ENCODE data around the gene MLF1.

The MLF1 gene

GRCh38 chr3:158570999-158571702, at the start of gene MLF1:
Gene MLF1 (plus strand): TSS chr3:158571194. CDS start chr3:158571301, 107 bp downstream.
- H3K4me3 ChIP-seq (ENCODE audit: low read length) = peak within 1 kb of the TSS; percentile 78
- no peak for TF ChIP-seq CTCF (IDR thresholded peaks at IDR 0.05; ENCODE audit: insufficient read depth, low read depth, low read length, missing control alignments)
- DNase-seq (ENCODE audit: low read depth) = peak; percentile 97

GRCh38 chr3:158522221-158523136, 48.5 kb upstream of the MLF1 start:
- peak; percentile 28 for DNase-seq (ENCODE audit: low read depth)
- H3K4me3 ChIP-seq (ENCODE audit: low read length) = no peak overlapping the region
- no peak for TF ChIP-seq CTCF (IDR thresholded peaks at IDR 0.05; ENCODE audit: insufficient read depth, low read depth, low read length, missing control alignments)

- no peak for TF ChIP-seq CTCF (IDR thresholded peaks at IDR 0.05; ENCODE audit: insufficient read depth, low read depth, low read length, missing control alignments)
- no peak overlapping the region for H3K4me3 ChIP-seq (ENCODE audit: low read length)
- no peak for DNase-seq (ENCODE audit: low read depth)
These were observed 42.8 kb upstream of the MLF1 start for GRCh38 chr3:158528076-158528674.

GRCh38 chr3:158531334-158531733, 39.7 kb upstream of the MLF1 start:
- peak; percentile 69 for DNase-seq (ENCODE audit: low read depth)
- no peak for TF ChIP-seq CTCF (IDR thresholded peaks at IDR 0.05; ENCODE audit: insufficient read depth, low read depth, low read length, missing control alignments)
- H3K4me3 ChIP-seq (ENCODE audit: low read length) = no peak overlapping the region

GRCh38 chr3:158532099-158532734, 38.8 kb upstream of the MLF1 start:
- DNase-seq (ENCODE audit: low read depth) = peak; percentile 65
- TF ChIP-seq CTCF (IDR thresholded peaks at IDR 0.05; ENCODE audit: insufficient read depth, low read depth, low read length, missing control alignments) = peak; percentile 72
- H3K4me3 ChIP-seq (ENCODE audit: low read length) = no peak overlapping the region

- no peak for TF ChIP-seq CTCF (IDR thresholded peaks at IDR 0.05; ENCODE audit: insufficient read depth, low read depth, low read length, missing control alignments)
- no peak for DNase-seq (ENCODE audit: low read depth)
- no peak overlapping the region for H3K4me3 ChIP-seq (ENCODE audit: low read length)
These were observed 35.1 kb upstream of the MLF1 start for GRCh38 chr3:158535918-158536317.

Data from epithelial cell of esophagus (primary cell).